Smooth muscle cell (in vitro differentiated cells): ENCODE results near the gene SETBP1. TPM values are rescaled to one million over a fixed set of nuclear protein-coding genes. Genes with fewer than 3 reads are reported as not detected.

Source experiments
- DNase-seq: peaks from one replicate; lab custom pipeline; 2025; ENCODE audit not compliant: unreplicated experiment; lab: John Stamatoyannopoulos, UW
- H2AFZ ChIP-seq: fragments of 200-600 bp; sonication (generic); 2 replicates; pipeline ENCODE4 v1.6.0; 2016; ENCODE audit warnings: antibody characterized with exemption, low read depth, mild to moderate bottlenecking
- H3F3A ChIP-seq: fragments of 200-600 bp; sonication (generic); 2 replicates; pipeline ENCODE4 v1.6.0; 2017; ENCODE audit warnings: antibody characterized with exemption, low read depth
- H3K27ac ChIP-seq: fragments of 200-600 bp; sonication (generic); 2 replicates; pipeline ENCODE4 v1.5.1; 2016; ENCODE audit warnings: low read depth, mild to moderate bottlenecking
- H3K27me3 ChIP-seq: fragments of 200-600 bp; sonication (generic); 2 replicates; pipeline ENCODE4 v1.6.1; 2016; ENCODE audit warnings: low read depth, mild to moderate bottlenecking
- H3K36me3 ChIP-seq: fragments of 200-600 bp; sonication (generic); 2 replicates; pipeline ENCODE4 v1.5.1; 2016; ENCODE audit warnings: low read depth
- H3K4me1 ChIP-seq: fragments of 200-600 bp; sonication (generic); 2 replicates; pipeline ENCODE4 v1.5.1; 2016; ENCODE audit warnings: low read depth
- H3K4me2 ChIP-seq: fragments of 200-600 bp; sonication (generic); 2 replicates; pipeline ENCODE4 v1.6.0; 2016; ENCODE audit warnings: mild to moderate bottlenecking
- H3K4me3 ChIP-seq: fragments of 200-600 bp; sonication (generic); 2 replicates; pipeline ENCODE4 v1.5.1; 2016; ENCODE audit warnings: mild to moderate bottlenecking
- H3K79me2 ChIP-seq: fragments of 200-600 bp; sonication (generic); 2 replicates; pipeline ENCODE4 v1.6.0; 2016; ENCODE audit warnings: low read depth, mild to moderate bottlenecking
- H3K9ac ChIP-seq: fragments of 200-600 bp; sonication (generic); 2 replicates; pipeline ENCODE4 v1.6.0; 2016; ENCODE audit warnings: low read depth
- H3K9me3 ChIP-seq: fragments of 200-600 bp; sonication (generic); replicated peaks from 2 replicates; pipeline ENCODE4 v1.5.1; 2016; ENCODE audit warnings: low read depth
- H4K20me1 ChIP-seq: fragments of 200-600 bp; sonication (generic); 2 replicates; pipeline ENCODE4 v1.6.0; 2016; ENCODE audit warnings: low read depth
- CTCF ChIP-seq: fragments of 200-600 bp; sonication (generic); IDR thresholded peaks from 2 replicates; pipeline ENCODE4 v1.5.1; 2017; ENCODE audit warnings: borderline replicate concordance, mild to moderate bottlenecking, antibody characterized with exemption; ENCODE audit not compliant: insufficient read depth, poor library complexity, severe bottlenecking
- WGBS: methylation state at CpG from one replicate; pipeline ENCODE4 v1.1.7; 2016; ENCODE audit warnings: low lambda C conversion rate; 5-methylcytosine and 5-hydroxymethylcytosine counted together
- polyA plus RNA-seq: library from polyadenylated mRNA; unstranded; fragments of >200 nt; fragmentation: Nextera tagmentation; extraction: Ambion mirVana; gene quantifications from 2 replicates; pipeline ENCODE4 v1.2.1, GENCODE V29; 2016
- total RNA-seq: library from RNA; depleted of rRNA; stranded (reverse); fragments of >200 nt; gene quantifications from 2 replicates; pipeline ENCODE4 v1.2.3, GENCODE V29; 2014

The SETBP1 gene
- total and polyA plus RNA-seq, 2 experiments from 2014 or later: 6.1 to 17.7 TPM

GRCh38 chr18:44777457-44778192 is 96.9 kb downstream of the SETBP1 start:
- Histone ChIP-seq H3K4me3 (no peak overlapping the region), H3K27ac (no peak overlapping the region), H2AFZ (no peak overlapping the region), H3K36me3 (no peaks in the 10 kb centered on the region), H3F3A (peaks cover 50% of the 10 kb centered on the region), H3K4me2 (peak overlapping the region; percentile 27), H3K27me3 (no peaks in the 10 kb centered on the region), H3K9me3 (no peaks in the 10 kb centered on the region), H3K4me1 (peaks cover 33% of the 10 kb centered on the region), H3K9ac (no peak overlapping the region), H4K20me1 (peaks cover 26% of the 10 kb centered on the region), H3K79me2 (peaks cover 23% of the 10 kb centered on the region)
- WGBS: 78% methylated on average over 10 of the region's 10 CpGs
- no peak for TF ChIP-seq CTCF
- DNase-seq: no peak

- H3F3A ChIP-seq: peaks cover 50% of the 10 kb centered on the region
- DNase-seq: no peak
- peaks cover 26% of the 10 kb centered on the region for H4K20me1 ChIP-seq
- no peaks in the 10 kb centered on the region for H3K36me3 ChIP-seq
- no peak overlapping the region for H3K4me3 ChIP-seq
- TF ChIP-seq CTCF: no peak
- no peaks in the 10 kb centered on the region for H3K9me3 ChIP-seq
- 7% methylated on average over 6 of the region's 6 CpGs for WGBS
- H3K27ac ChIP-seq: peak overlapping the region; percentile 32
- H3K27me3 ChIP-seq: no peaks in the 10 kb centered on the region
- H3K79me2 ChIP-seq: peaks cover 22% of the 10 kb centered on the region
- peaks cover 34% of the 10 kb centered on the region for H3K4me1 ChIP-seq
- H2AFZ ChIP-seq: no peak overlapping the region
- no peak overlapping the region for H3K9ac ChIP-seq
- peak overlapping the region; percentile 56 for H3K4me2 ChIP-seq
Measured at GRCh38 chr18:44778788-44779187, 98.1 kb downstream of the SETBP1 start.

GRCh38 chr18:44779753-44780292 is 99.1 kb downstream of the SETBP1 start:
- no peak overlapping the region for H3K27ac ChIP-seq
- H4K20me1 ChIP-seq: peaks cover 25% of the 10 kb centered on the region
- TF ChIP-seq CTCF: no peak
- WGBS: 79% methylated on average over 11 of the region's 11 CpGs
- no peak overlapping the region for H3K4me2 ChIP-seq
- peaks cover 34% of the 10 kb centered on the region for H3K4me1 ChIP-seq
- peaks cover 50% of the 10 kb centered on the region for H3F3A ChIP-seq
- H3K79me2 ChIP-seq: peaks cover 28% of the 10 kb centered on the region
- H3K27me3 ChIP-seq: no peaks in the 10 kb centered on the region
- no peak overlapping the region for H3K9ac ChIP-seq
- no peak overlapping the region for H3K4me3 ChIP-seq
- no peak overlapping the region for H2AFZ ChIP-seq
- DNase-seq: no peak
- H3K36me3 ChIP-seq: no peaks in the 10 kb centered on the region
- no peaks in the 10 kb centered on the region for H3K9me3 ChIP-seq
